Measurements from ENCODE around the gene HES1. TPM values are rescaled to one million over a fixed set of nuclear protein-coding genes. Genes with fewer than 3 reads are reported as not detected.

Gene HES1
- total and polyA plus RNA-seq, 2 experiments from 2014 or later, result 42.7 to 60.8 TPM

DNA sequence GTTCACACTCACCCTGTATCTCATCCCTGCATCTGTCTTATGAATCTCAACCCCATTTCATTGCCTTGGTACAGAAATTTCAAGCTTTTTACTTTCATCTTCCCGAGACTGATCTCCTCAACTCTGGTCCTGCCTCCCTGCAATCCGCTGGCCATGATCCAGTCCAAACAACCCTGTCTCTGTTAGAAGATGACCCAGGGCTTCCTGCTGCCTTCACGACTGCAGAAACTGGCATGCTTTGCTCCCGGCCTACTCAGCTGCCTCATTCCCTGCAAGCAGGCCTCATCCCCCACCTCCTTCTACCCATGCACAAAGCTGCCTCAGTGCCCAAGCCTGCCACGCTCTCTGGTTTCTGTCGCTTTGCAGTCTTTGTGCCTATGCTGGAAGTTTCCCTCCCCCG is 12.4 kb downstream of the HES1 start (continued):
- TF ChIP-seq, protein P1, sequence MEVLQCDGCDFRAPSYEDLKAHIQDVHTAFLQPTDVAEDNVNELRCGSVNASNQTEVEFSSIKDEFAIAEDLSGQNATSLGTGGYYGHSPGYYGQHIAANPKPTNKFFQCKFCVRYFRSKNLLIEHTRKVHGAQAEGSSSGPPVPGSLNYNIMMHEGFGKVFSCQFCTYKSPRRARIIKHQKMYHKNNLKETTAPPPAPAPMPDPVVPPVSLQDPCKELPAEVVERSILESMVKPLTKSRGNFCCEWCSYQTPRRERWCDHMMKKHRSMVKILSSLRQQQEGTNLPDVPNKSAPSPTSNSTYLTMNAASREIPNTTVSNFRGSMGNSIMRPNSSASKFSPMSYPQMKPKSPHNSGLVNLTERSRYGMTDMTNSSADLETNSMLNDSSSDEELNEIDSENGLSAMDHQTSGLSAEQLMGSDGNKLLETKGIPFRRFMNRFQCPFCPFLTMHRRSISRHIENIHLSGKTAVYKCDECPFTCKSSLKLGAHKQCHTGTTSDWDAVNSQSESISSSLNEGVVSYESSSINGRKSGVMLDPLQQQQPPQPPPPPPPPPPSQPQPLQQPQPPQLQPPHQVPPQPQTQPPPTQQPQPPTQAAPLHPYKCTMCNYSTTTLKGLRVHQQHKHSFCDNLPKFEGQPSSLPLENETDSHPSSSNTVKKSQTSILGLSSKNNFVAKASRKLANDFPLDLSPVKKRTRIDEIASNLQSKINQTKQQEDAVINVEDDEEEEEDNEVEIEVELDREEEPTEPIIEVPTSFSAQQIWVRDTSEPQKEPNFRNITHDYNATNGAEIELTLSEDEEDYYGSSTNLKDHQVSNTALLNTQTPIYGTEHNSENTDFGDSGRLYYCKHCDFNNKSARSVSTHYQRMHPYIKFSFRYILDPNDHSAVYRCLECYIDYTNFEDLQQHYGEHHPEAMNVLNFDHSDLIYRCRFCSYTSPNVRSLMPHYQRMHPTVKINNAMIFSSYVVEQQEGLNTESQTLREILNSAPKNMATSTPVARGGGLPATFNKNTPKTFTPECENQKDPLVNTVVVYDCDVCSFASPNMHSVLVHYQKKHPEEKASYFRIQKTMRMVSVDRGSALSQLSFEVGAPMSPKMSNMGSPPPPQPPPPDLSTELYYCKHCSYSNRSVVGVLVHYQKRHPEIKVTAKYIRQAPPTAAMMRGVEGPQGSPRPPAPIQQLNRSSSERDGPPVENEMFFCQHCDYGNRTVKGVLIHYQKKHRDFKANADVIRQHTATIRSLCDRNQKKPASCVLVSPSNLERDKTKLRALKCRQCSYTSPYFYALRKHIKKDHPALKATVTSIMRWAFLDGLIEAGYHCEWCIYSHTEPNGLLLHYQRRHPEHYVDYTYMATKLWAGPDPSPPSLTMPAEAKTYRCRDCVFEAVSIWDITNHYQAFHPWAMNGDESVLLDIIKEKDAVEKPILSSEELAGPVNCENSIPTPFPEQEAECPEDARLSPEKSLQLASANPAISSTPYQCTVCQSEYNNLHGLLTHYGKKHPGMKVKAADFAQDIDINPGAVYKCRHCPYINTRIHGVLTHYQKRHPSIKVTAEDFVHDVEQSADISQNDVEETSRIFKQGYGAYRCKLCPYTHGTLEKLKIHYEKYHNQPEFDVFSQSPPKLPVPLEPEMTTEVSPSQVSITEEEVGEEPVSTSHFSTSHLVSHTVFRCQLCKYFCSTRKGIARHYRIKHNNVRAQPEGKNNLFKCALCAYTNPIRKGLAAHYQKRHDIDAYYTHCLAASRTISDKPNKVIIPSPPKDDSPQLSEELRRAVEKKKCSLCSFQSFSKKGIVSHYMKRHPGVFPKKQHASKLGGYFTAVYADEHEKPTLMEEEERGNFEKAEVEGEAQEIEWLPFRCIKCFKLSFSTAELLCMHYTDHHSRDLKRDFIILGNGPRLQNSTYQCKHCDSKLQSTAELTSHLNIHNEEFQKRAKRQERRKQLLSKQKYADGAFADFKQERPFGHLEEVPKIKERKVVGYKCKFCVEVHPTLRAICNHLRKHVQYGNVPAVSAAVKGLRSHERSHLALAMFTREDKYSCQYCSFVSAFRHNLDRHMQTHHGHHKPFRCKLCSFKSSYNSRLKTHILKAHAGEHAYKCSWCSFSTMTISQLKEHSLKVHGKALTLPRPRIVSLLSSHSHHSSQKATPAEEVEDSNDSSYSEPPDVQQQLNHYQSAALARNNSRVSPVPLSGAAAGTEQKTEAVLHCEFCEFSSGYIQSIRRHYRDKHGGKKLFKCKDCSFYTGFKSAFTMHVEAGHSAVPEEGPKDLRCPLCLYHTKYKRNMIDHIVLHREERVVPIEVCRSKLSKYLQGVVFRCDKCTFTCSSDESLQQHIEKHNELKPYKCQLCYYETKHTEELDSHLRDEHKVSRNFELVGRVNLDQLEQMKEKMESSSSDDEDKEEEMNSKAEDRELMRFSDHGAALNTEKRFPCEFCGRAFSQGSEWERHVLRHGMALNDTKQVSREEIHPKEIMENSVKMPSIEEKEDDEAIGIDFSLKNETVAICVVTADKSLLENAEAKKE (CRISPR knock-in tag; IDR thresholded peaks at IDR 0.05), result no peak

DNA sequence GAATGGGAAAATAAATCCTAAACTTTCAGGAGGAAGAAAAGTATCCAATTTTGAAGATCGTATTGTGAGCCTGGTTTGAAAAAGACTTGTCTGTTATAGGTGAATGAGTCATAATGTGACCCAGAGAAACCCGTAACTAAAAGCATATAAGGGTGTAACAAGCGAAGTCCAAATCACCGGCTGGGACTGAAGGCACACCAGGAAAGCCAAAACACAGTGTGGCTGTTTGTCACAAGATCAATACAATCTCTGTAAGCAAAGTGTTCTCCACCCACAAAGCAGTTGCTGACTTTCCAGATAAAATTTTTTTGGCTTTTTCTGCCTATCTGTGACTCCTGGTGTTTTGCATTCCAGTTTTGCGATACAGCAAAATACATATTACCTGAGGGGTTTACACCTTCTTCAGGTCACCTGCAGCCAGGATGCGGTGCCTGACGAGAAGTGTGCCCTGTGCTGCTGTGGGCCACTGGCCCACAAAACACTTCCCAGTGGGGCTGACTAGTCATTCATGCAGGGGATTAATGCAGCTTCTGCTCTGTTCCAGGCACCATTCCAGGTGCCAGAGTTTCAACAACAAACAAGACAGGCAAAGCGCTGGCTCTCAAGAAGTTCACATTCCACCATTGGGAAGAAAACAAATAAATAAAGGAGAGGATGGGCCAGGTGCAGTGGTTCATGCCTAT is 14.4 kb downstream of the HES1 start:
- Histone ChIP-seq H3F3A (replicated peaks; ENCODE audit: low read depth) (no peaks in the 10 kb centered on the region), H3K9me2 (ENCODE audit: insufficient read depth) (no peaks in the 10 kb centered on the region), H2AFZ (no peak overlapping the region; the same call in 1 of the 2 replicates), H3K4me3 (no peak overlapping the region), H3K4me1 (ENCODE audit: insufficient read depth) (no peaks in the 10 kb centered on the region), H3K27me3 (ENCODE audit: insufficient read depth) (no peaks in the 10 kb centered on the region), H3K36me3 (ENCODE audit: insufficient read depth) (no peaks in the 10 kb centered on the region), H4K20me1 (replicated peaks; ENCODE audit: insufficient read depth) (no peaks in the 10 kb centered on the region), H3K27ac (ENCODE audit: low read depth) (no peak overlapping the region), H3K4me2 (no peak overlapping the region), H3K79me2 (replicated peaks; ENCODE audit: insufficient read depth) (no peaks in the 10 kb centered on the region)
- Mint-ChIP-seq H3K27ac (no peak overlapping the region), H3K4me3 (no peak overlapping the region), H3K27me3 (ENCODE audit: insufficient read depth, low read depth, poor library complexity) (peaks cover 10% of the 10 kb centered on the region), H3K9me3 (peaks cover 12% of the 10 kb centered on the region), H3K4me1 (peaks cover 3% of the 10 kb centered on the region; the same call in 2 of the 3 replicates), H3K36me3 (ENCODE audit: low read depth) (peaks cover 11% of the 10 kb centered on the region; the same call in 1 of the 3 replicates)
- DNase-seq (ENCODE audit: low spot score) (no peak), ATAC-seq (no peak)
- TF ChIP-seq JUNB (IDR thresholded peaks at IDR 0.05; ENCODE audit: unreplicated experiment), result no peak
- TF ChIP-seq ZNF331 (CRISPR knock-in tag; IDR thresholded peaks at IDR 0.05; ENCODE audit: low read depth), result no peak
- TF ChIP-seq, protein P2, sequence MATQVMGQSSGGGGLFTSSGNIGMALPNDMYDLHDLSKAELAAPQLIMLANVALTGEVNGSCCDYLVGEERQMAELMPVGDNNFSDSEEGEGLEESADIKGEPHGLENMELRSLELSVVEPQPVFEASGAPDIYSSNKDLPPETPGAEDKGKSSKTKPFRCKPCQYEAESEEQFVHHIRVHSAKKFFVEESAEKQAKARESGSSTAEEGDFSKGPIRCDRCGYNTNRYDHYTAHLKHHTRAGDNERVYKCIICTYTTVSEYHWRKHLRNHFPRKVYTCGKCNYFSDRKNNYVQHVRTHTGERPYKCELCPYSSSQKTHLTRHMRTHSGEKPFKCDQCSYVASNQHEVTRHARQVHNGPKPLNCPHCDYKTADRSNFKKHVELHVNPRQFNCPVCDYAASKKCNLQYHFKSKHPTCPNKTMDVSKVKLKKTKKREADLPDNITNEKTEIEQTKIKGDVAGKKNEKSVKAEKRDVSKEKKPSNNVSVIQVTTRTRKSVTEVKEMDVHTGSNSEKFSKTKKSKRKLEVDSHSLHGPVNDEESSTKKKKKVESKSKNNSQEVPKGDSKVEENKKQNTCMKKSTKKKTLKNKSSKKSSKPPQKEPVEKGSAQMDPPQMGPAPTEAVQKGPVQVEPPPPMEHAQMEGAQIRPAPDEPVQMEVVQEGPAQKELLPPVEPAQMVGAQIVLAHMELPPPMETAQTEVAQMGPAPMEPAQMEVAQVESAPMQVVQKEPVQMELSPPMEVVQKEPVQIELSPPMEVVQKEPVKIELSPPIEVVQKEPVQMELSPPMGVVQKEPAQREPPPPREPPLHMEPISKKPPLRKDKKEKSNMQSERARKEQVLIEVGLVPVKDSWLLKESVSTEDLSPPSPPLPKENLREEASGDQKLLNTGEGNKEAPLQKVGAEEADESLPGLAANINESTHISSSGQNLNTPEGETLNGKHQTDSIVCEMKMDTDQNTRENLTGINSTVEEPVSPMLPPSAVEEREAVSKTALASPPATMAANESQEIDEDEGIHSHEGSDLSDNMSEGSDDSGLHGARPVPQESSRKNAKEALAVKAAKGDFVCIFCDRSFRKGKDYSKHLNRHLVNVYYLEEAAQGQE (IDR thresholded peaks at IDR 0.05; ENCODE audit: unreplicated experiment), result no peak
- no peak for TF ChIP-seq NANOG (IDR thresholded peaks at IDR 0.05; ENCODE audit: borderline replicate concordance)
- no peak for TF ChIP-seq CREB1 (CRISPR knock-in tag; IDR thresholded peaks at IDR 0.05; ENCODE audit: low read depth)
- TF ChIP-seq, protein P3, sequence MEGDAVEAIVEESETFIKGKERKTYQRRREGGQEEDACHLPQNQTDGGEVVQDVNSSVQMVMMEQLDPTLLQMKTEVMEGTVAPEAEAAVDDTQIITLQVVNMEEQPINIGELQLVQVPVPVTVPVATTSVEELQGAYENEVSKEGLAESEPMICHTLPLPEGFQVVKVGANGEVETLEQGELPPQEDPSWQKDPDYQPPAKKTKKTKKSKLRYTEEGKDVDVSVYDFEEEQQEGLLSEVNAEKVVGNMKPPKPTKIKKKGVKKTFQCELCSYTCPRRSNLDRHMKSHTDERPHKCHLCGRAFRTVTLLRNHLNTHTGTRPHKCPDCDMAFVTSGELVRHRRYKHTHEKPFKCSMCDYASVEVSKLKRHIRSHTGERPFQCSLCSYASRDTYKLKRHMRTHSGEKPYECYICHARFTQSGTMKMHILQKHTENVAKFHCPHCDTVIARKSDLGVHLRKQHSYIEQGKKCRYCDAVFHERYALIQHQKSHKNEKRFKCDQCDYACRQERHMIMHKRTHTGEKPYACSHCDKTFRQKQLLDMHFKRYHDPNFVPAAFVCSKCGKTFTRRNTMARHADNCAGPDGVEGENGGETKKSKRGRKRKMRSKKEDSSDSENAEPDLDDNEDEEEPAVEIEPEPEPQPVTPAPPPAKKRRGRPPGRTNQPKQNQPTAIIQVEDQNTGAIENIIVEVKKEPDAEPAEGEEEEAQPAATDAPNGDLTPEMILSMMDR (conservative IDR thresholded peaks at IDR 0.05; ENCODE audit: low read depth in 2 of 2), result no peak
